GM23338 (cell line): ENCODE measurements around the gene CISD1. TPM values are rescaled to one million over a fixed set of nuclear protein-coding genes. Genes with fewer than 3 reads are reported as not detected.
"Not testable (repeated sequence)": the region's sequence is repeated elsewhere in the genome, so short reads cannot be mapped to it uniquely, and the experiment has no call there.

ENCODE experiments used
- ATAC-seq: fragments of 200-7000 bp; cut with Tn5 transposase; 3 replicates; pipeline ENCODE4 v1.9.1; 2020
- DNase-seq: peaks from one replicate; pipeline ENCODE4 v3.0.0-alpha.2; 2015; ENCODE audit warnings: low spot score
- H2AFZ ChIP-seq: fragments of 200-600 bp; sonication (generic); 2 replicates; pipeline ENCODE4 v1.8.0; 2016; ENCODE audit warnings: antibody characterized with exemption, mild to moderate bottlenecking, moderate library complexity
- H3F3A ChIP-seq: fragments of 200-600 bp; sonication (generic); replicated peaks from 2 replicates; pipeline ENCODE4 v1.8.0; 2017; ENCODE audit warnings: antibody characterized with exemption, mixed run types, low read depth
- H3K27ac ChIP-seq: fragments of 200-600 bp; sonication (generic); 2 replicates; pipeline ENCODE4 v1.6.1; 2016; ENCODE audit warnings: low read depth
- H3K27me3 ChIP-seq: fragments of 200-600 bp; sonication (generic); 2 replicates; pipeline ENCODE4 v1.8.0; 2016; ENCODE audit warnings: mild to moderate bottlenecking, mixed run types, moderate library complexity; ENCODE audit not compliant: insufficient read depth
- H3K36me3 ChIP-seq: fragments of 200-600 bp; sonication (generic); 2 replicates; pipeline ENCODE4 v1.8.0; 2016; ENCODE audit warnings: mild to moderate bottlenecking; ENCODE audit not compliant: insufficient read depth
- H3K4me1 ChIP-seq: fragments of 200-600 bp; sonication (generic); 2 replicates; pipeline ENCODE4 v1.8.0; 2016; ENCODE audit warnings: mild to moderate bottlenecking, moderate library complexity; ENCODE audit not compliant: insufficient read depth
- H3K4me2 ChIP-seq: fragments of 200-600 bp; sonication (generic); 2 replicates; pipeline ENCODE4 v1.7.1; 2017; ENCODE audit warnings: mixed run types
- H3K4me3 ChIP-seq: fragments of 200-600 bp; sonication (generic); 2 replicates; pipeline ENCODE4 v1.6.1; 2016; ENCODE audit warnings: mixed run types
- H3K79me2 ChIP-seq: fragments of 200-600 bp; sonication (generic); replicated peaks from 2 replicates; pipeline ENCODE4 v1.8.0; 2017; ENCODE audit warnings: mild to moderate bottlenecking; ENCODE audit not compliant: insufficient read depth
- H3K9me2 ChIP-seq: fragments of 200-600 bp; sonication (generic); 2 replicates; pipeline ENCODE4 v1.8.0; 2017; ENCODE audit not compliant: insufficient read depth
- H4K20me1 ChIP-seq: fragments of 200-600 bp; sonication (generic); replicated peaks from 2 replicates; pipeline ENCODE4 v1.8.0; 2017; ENCODE audit warnings: mild to moderate bottlenecking; ENCODE audit not compliant: insufficient read depth
- H3K27ac Mint-ChIP-seq: 2 replicates; pipeline ENCODE4 v1.8.0; 2020; ENCODE audit warnings: inconsistent platforms, mild to moderate bottlenecking, moderate library complexity, mixed read lengths
- H3K27me3 Mint-ChIP-seq: 3 replicates; pipeline ENCODE4 v1.8.0; 2022; ENCODE audit warnings: low read depth, mild to moderate bottlenecking, moderate library complexity, mixed read lengths, inconsistent platforms; ENCODE audit not compliant: insufficient read depth, poor library complexity
- H3K36me3 Mint-ChIP-seq: 3 replicates; pipeline ENCODE4 v1.8.0; 2021; ENCODE audit warnings: low read depth, mild to moderate bottlenecking, inconsistent platforms, moderate library complexity, mixed read lengths
- H3K4me1 Mint-ChIP-seq: 3 replicates; pipeline ENCODE4 v1.8.0; 2020; ENCODE audit warnings: mild to moderate bottlenecking, inconsistent platforms, mixed read lengths
- H3K4me3 Mint-ChIP-seq: 3 replicates; pipeline ENCODE4 v1.8.0; 2021; ENCODE audit warnings: moderate library complexity, mild to moderate bottlenecking, inconsistent platforms, mixed read lengths
- H3K9me3 Mint-ChIP-seq: 3 replicates; pipeline ENCODE4 v1.8.0; 2020; ENCODE audit warnings: moderate library complexity, mild to moderate bottlenecking, inconsistent platforms, mixed read lengths
- CREB1 ChIP-seq: fragments of 250-450 bp; sonication (Bioruptor Pico); IDR thresholded peaks from 2 replicates; pipeline ENCODE4 v1.5.0; 2020; ENCODE audit warnings: low read depth, mild to moderate bottlenecking, moderate library complexity
- CTCF ChIP-seq, 2 experiments: fragments of 200-600 bp in 1 of 2; sonication (generic) in 1 of 2; conservative IDR thresholded peaks; 2 replicates each; pipeline versions ENCODE4 v1.5.1 to v1.6.1; 2016 to 2017; ENCODE audit warnings: antibody characterized with exemption in 2 of 2, low read depth in 2 of 2, mild to moderate bottlenecking in 2 of 2, moderate library complexity in 1 of 2
- ETS1 ChIP-seq: IDR thresholded peaks from 2 replicates; pipeline ENCODE4 v1.6.1; 2016; ENCODE audit warnings: antibody characterized with exemption
- EZH2 ChIP-seq: fragments of 200-600 bp; sonication (generic); IDR thresholded peaks from one replicate; pipeline ENCODE4 v1.8.0; 2017; ENCODE audit warnings: antibody characterized with exemption, mild to moderate bottlenecking, low read depth; ENCODE audit not compliant: unreplicated experiment
- EZH2phosphoT487 ChIP-seq: fragments of 200-600 bp; sonication (generic); IDR thresholded peaks from one replicate; pipeline ENCODE4 v1.8.1; 2018; ENCODE audit warnings: antibody characterized with exemption; ENCODE audit not compliant: unreplicated experiment
- JUNB ChIP-seq: IDR thresholded peaks from one replicate; pipeline ENCODE4 v1.6.1; 2016; ENCODE audit warnings: antibody characterized with exemption; ENCODE audit not compliant: unreplicated experiment
- NANOG ChIP-seq: IDR thresholded peaks from 2 replicates; pipeline ENCODE4 v1.6.1; 2016; ENCODE audit warnings: antibody characterized with exemption, borderline replicate concordance
- POLR2AphosphoS5 ChIP-seq: IDR thresholded peaks from 2 replicates; pipeline ENCODE4 v1.6.1; 2016; ENCODE audit warnings: antibody characterized with exemption, low read depth
- REST ChIP-seq: IDR thresholded peaks from one replicate; pipeline ENCODE4 v1.6.1; 2018; ENCODE audit warnings: antibody characterized with exemption; ENCODE audit not compliant: unreplicated experiment
- STAT1 ChIP-seq: IDR thresholded peaks from one replicate; pipeline ENCODE4 v1.6.1; 2016; ENCODE audit warnings: antibody characterized with exemption; ENCODE audit not compliant: unreplicated experiment
- ZNF114 ChIP-seq: fragments of 250-450 bp; sonication (Bioruptor Pico); IDR thresholded peaks from 2 replicates; pipeline ENCODE4 v1.5.0; 2020; ENCODE audit warnings: mild to moderate bottlenecking, moderate library complexity
- ZNF331 ChIP-seq: fragments of 250-450 bp; sonication (Bioruptor Pico); IDR thresholded peaks from 2 replicates; pipeline ENCODE4 v1.5.0; 2020; ENCODE audit warnings: low read depth, mild to moderate bottlenecking, moderate library complexity
- polyA plus RNA-seq: library from polyadenylated mRNA; unstranded; fragments of >200 nt; fragmentation: Nextera tagmentation; extraction: Ambion mirVana; gene quantifications from 2 replicates; pipeline ENCODE4 v1.2.1, GENCODE V29; 2016
- total RNA-seq: library from RNA; depleted of rRNA; stranded (reverse); fragments of >200 nt; shearing (Covaris generic); gene quantifications from 2 replicates; pipeline ENCODE4 v1.2.3, GENCODE V29; 2014

CISD1 gene
- total and polyA plus RNA-seq, 2 experiments from 2014 or later = 19.9 to 99.9 TPM

- H3F3A ChIP-seq, H3K36me3 ChIP-seq, H4K20me1 ChIP-seq, H3K27me3 Mint-ChIP-seq, H3K27ac ChIP-seq, H3K4me3 ChIP-seq, H3K4me2 ChIP-seq, H2AFZ ChIP-seq, H3K4me3 Mint-ChIP-seq, H3K4me1 ChIP-seq, H3K9me2 ChIP-seq, H3K27me3 ChIP-seq, H3K4me1 Mint-ChIP-seq: not testable (repeated sequence)
- Mint-ChIP-seq H3K36me3 (peaks cover 58% of the 10 kb centered on the region), H3K27ac (peak overlapping the region; percentile 62; the same call in 1 of the 2 replicates), H3K9me3 (peaks cover 13% of the 10 kb centered on the region)
- H3K79me2 ChIP-seq = peaks cover 26% of the 10 kb centered on the region
- DNase-seq (peak; percentile 54), ATAC-seq (peak; percentile 55; the same call in 2 of the 3 replicates)
These were observed 39.1 kb upstream of the CISD1 start for GRCh38 chr10:58229856-58230255.

GRCh38 chr10:58237014-58237834 is 31.7 kb upstream of the CISD1 start:
- no peak overlapping the region for H3K27ac ChIP-seq
- no peaks in the 10 kb centered on the region for H3F3A ChIP-seq
- no peaks in the 10 kb centered on the region for H3K9me2 ChIP-seq
- Mint-ChIP-seq H3K27me3 (peaks cover 1% of the 10 kb centered on the region), H3K36me3 (peaks cover 60% of the 10 kb centered on the region), H3K4me1 (peaks cover 21% of the 10 kb centered on the region), H3K9me3 (peaks cover 18% of the 10 kb centered on the region), H3K27ac (no peak overlapping the region), H3K4me3 (no peak overlapping the region)
- peaks cover 24% of the 10 kb centered on the region for H3K4me1 ChIP-seq
- H2AFZ ChIP-seq = no peak overlapping the region
- no peaks in the 10 kb centered on the region for H3K27me3 ChIP-seq
- peaks cover 5% of the 10 kb centered on the region; the same call in 1 of the 2 replicates for H3K36me3 ChIP-seq
- ATAC-seq (no peak), DNase-seq (no peak)
- no peak for TF ChIP-seq CTCF (conservative IDR thresholded peaks at IDR 0.05; ENCODE audit: low read depth in 2 of 2)
- no peak for TF ChIP-seq ZNF114
- no peak for TF ChIP-seq JUNB
- TF ChIP-seq REST = no peak
- TF ChIP-seq EZH2phosphoT487 = no peak
- no peak for TF ChIP-seq POLR2AphosphoS5
- no peak for TF ChIP-seq EZH2
- TF ChIP-seq ETS1 = no peak
- no peak for TF ChIP-seq NANOG
- TF ChIP-seq STAT1 = no peak
- TF ChIP-seq CREB1 (CRISPR knock-in tag) = no peak
- no peak for TF ChIP-seq ZNF331
- no peak overlapping the region for H3K4me3 ChIP-seq
- H4K20me1 ChIP-seq = peaks cover 8% of the 10 kb centered on the region
- no peak overlapping the region for H3K4me2 ChIP-seq
- H3K79me2 ChIP-seq = peaks cover 49% of the 10 kb centered on the region
